Measurements from ENCODE around the gene MAST3.
A peak's percentile ranks its signal among the peaks of the same experiment; 100 is the strongest.

The MAST3 gene

GRCh38 chr19:18085702-18086457 lies 11.7 kb upstream of the MAST3 start (continued):
- TF ChIP-seq ZBTB11 (tag by site-specific recombination; conservative IDR thresholded peaks at IDR 0.05; ENCODE audit: low read depth) (peak; percentile 61), ZBTB1 (tag by site-specific recombination; IDR thresholded peaks at IDR 0.05) (no peak), KLF8 (tag by site-specific recombination; IDR thresholded peaks at IDR 0.05) (no peak), ZSCAN30 (tag by site-specific recombination; IDR thresholded peaks at IDR 0.05) (no peak), ZNF19 (tag by site-specific recombination; IDR thresholded peaks at IDR 0.05; ENCODE audit: low read depth) (no peak), ZNF433 (tag by site-specific recombination; IDR thresholded peaks at IDR 0.05; ENCODE audit: low read depth) (peak; percentile 66), ZNF211 (tag by site-specific recombination; IDR thresholded peaks at IDR 0.05; ENCODE audit: low read depth) (no peak), ZNF514 (tag by site-specific recombination; IDR thresholded peaks at IDR 0.05) (0 out of 2 replicates have a peak, but pooled peaks have one; percentile 16), HIC1 (tag by site-specific recombination; IDR thresholded peaks at IDR 0.05) (no peak), ZNF747 (tag by site-specific recombination; IDR thresholded peaks at IDR 0.05) (no peak), ZNF76 (tag by site-specific recombination; IDR thresholded peaks at IDR 0.05; ENCODE audit: borderline replicate concordance, low read depth) (no peak), GLIS2 (tag by site-specific recombination; IDR thresholded peaks at IDR 0.05) (no peak), ZBTB20 (tag by site-specific recombination; IDR thresholded peaks at IDR 0.05) (no peak), ZNF394 (tag by site-specific recombination; IDR thresholded peaks at IDR 0.05; ENCODE audit: borderline replicate concordance) (peak; percentile 93), REST (tag by site-specific recombination; IDR thresholded peaks at IDR 0.05) (peak; percentile 51; the same call in 1 of the 2 replicates), ZBTB48 (tag by site-specific recombination; IDR thresholded peaks at IDR 0.05) (no peak), GLI2 (tag by site-specific recombination; IDR thresholded peaks at IDR 0.05; ENCODE audit: borderline replicate concordance, low read depth) (no peak; the same call in 1 of the 2 replicates), ZSCAN4 (tag by site-specific recombination; IDR thresholded peaks at IDR 0.05) (no peak), ZNF133 (tag by site-specific recombination; IDR thresholded peaks at IDR 0.05) (no peak), ZNF473 (tag by site-specific recombination; IDR thresholded peaks at IDR 0.05) (no peak), ZXDB (tag by site-specific recombination; IDR thresholded peaks at IDR 0.05) (peak; percentile 37; the same call in 1 of the 2 replicates), SALL2 (tag by site-specific recombination; IDR thresholded peaks at IDR 0.05; ENCODE audit: borderline replicate concordance) (no peak), OVOL3 (tag by site-specific recombination; IDR thresholded peaks at IDR 0.05) (no peak), GLI4 (tag by site-specific recombination; IDR thresholded peaks at IDR 0.05) (no peak), ZNF610 (tag by site-specific recombination; IDR thresholded peaks at IDR 0.05; ENCODE audit: borderline replicate concordance) (no peak), AEBP2 (tag by site-specific recombination; IDR thresholded peaks at IDR 0.05; ENCODE audit: borderline replicate concordance) (no peak), ZNF488 (tag by site-specific recombination; IDR thresholded peaks at IDR 0.05) (no peak)

Measured in HEK293 (cell line).